Fibroblast of lung (primary cell): ENCODE data around the gene EPHB6.

Source experiments
- EZH2 ChIP-seq: IDR thresholded peaks from 2 replicates; pipeline ENCODE4 v1.5.1; 2012; ENCODE audit warnings: low read length, control low read depth, mild to moderate bottlenecking; ENCODE audit errors: missing control alignments
- TF ChIP-seq, protein P1 (sequence below), 2 donors: IDR thresholded peaks in 1 of 2; conservative IDR thresholded peaks in 1 of 2; 1 replicate in 1 of 2; 2 replicates in 1 of 2; pipeline ENCODE4 v1.5.1; 2011 to 2012; ENCODE audit warnings: low read length in 2 of 2, control low read depth in 1 of 2, inconsistent platforms in 1 of 2, low read depth in 1 of 2, mild to moderate bottlenecking in 1 of 2

DNA sequence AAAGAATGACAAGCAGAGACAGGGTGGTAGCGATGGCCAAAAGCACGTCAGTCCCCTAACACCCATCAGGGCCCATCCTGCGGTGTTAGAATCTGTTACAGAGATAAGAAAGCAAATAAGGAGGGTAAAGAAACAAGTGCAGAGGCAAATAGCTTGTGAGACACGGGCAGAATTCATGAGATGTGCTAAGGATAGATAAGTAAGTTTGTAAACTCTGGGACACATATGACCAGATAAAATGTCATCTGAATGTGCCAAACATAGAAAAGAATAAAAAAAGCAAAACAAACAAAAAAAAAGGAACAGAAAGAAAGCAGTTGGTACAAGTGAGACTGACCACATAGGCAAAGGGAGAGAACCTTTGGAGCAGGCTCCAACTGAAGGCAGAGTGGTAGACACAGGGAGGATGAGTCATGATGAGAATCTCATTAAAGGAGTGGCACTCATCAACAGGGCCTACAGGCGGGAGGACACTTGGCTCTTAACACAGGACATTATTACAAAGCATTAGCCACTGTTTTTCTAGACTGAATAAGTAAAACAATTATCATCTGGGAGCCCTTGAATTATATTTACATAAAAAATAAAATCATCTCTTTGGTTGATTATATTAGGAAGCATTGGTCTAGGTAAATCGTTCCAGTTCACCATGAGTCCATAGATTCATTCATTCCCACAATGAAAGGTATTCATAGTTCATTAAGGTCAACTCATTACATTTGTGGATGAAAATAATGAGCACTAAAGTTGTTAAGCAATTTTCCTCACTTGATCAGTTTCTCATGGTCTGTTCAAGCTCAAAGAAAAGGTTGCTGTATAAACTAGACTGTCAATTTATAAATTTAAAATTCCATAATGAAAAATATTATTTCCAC, 21.5 kb upstream of the EPHB6 start:
- TF ChIP-seq, protein P1, sequence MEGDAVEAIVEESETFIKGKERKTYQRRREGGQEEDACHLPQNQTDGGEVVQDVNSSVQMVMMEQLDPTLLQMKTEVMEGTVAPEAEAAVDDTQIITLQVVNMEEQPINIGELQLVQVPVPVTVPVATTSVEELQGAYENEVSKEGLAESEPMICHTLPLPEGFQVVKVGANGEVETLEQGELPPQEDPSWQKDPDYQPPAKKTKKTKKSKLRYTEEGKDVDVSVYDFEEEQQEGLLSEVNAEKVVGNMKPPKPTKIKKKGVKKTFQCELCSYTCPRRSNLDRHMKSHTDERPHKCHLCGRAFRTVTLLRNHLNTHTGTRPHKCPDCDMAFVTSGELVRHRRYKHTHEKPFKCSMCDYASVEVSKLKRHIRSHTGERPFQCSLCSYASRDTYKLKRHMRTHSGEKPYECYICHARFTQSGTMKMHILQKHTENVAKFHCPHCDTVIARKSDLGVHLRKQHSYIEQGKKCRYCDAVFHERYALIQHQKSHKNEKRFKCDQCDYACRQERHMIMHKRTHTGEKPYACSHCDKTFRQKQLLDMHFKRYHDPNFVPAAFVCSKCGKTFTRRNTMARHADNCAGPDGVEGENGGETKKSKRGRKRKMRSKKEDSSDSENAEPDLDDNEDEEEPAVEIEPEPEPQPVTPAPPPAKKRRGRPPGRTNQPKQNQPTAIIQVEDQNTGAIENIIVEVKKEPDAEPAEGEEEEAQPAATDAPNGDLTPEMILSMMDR (conservative IDR thresholded peaks at IDR 0.05 in 1 of 2, IDR thresholded peaks at IDR 0.05 in 1 of 2; ENCODE audit: low read depth in 1 of 2, low read length in 2 of 2), result no peak
- no peak for TF ChIP-seq EZH2
